ENCODE results near the gene RAD1. TPM values are rescaled to one million over a fixed set of nuclear protein-coding genes. Genes with fewer than 3 reads are reported as not detected.

The RAD1 gene
- total RNA-seq, 2 donors from 2014 or later: 8.9 to 15.1 TPM

DNA sequence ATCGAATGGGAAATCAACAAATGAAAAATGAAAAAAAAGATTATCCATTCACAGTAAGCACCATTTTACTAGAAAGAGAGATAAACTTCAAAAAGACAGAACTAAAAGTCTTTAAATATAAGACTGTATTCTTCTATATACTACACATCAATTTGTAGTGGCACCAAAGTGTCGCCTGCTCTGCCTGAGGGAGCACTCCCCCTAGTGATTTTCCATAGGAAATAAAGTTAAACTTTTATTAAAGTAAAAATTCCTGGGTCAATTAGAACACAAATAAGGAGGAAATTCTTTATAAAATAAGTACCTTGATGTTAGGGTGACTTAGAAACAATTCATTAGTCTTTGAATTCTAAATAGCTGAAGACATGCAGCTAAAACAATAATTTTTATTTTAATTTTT lies 9.7 kb downstream of the RAD1 start:
- ATAC-seq (ENCODE audit: insufficient number of reproducible peaks, low FRiP score, low read depth) (no peak), DNase-seq (ENCODE audit: low spot score) (no peak)
- Histone ChIP-seq H3K9me3 (no peaks in the 10 kb centered on the region), H3K4me1 (ENCODE audit: control insufficient read depth in 1 of 2, low read depth in 2 of 2) (no peaks in the 10 kb centered on the region), H3K27ac (no peak overlapping the region), H3K4me3 (no peak overlapping the region), H3K27me3 (replicated peaks; ENCODE audit: insufficient read depth) (no peaks in the 10 kb centered on the region), H3K36me3 (peaks cover 15% of the 10 kb centered on the region)
- TF ChIP-seq, protein P1, sequence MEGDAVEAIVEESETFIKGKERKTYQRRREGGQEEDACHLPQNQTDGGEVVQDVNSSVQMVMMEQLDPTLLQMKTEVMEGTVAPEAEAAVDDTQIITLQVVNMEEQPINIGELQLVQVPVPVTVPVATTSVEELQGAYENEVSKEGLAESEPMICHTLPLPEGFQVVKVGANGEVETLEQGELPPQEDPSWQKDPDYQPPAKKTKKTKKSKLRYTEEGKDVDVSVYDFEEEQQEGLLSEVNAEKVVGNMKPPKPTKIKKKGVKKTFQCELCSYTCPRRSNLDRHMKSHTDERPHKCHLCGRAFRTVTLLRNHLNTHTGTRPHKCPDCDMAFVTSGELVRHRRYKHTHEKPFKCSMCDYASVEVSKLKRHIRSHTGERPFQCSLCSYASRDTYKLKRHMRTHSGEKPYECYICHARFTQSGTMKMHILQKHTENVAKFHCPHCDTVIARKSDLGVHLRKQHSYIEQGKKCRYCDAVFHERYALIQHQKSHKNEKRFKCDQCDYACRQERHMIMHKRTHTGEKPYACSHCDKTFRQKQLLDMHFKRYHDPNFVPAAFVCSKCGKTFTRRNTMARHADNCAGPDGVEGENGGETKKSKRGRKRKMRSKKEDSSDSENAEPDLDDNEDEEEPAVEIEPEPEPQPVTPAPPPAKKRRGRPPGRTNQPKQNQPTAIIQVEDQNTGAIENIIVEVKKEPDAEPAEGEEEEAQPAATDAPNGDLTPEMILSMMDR (IDR thresholded peaks at IDR 0.05): peak; percentile 20

DNA sequence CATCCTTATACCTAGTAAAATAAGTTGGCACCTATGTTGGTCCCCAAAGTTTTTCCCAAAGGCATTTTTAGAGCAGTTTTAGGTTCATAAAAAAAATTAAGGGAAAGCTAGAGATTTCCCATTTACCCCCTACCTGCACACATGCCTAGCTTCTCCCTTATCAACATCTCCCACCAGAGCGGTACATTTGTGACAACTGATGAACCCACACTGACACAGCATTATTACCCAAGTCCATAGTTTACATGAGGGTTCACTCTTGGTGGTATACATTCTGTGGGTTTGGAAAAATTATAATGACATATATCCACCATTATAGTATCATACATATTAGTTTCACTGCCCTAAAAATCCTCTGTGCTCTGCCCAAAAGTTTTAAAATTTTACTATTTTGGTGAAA lies 12.0 kb downstream of the RAD1 start:
- no peak overlapping the region for H3K27ac ChIP-seq
- H3K4me1 ChIP-seq (ENCODE audit: control insufficient read depth in 1 of 2, low read depth in 2 of 2): no peaks in the 10 kb centered on the region
- H3K9me3 ChIP-seq: no peaks in the 10 kb centered on the region
- no peak overlapping the region for H3K4me3 ChIP-seq
- DNase-seq (ENCODE audit: low spot score) (no peak), ATAC-seq (ENCODE audit: insufficient number of reproducible peaks, low FRiP score, low read depth) (no peak)
- TF ChIP-seq, protein P1 (IDR thresholded peaks at IDR 0.05): no peak
- H3K36me3 ChIP-seq: peaks cover 6% of the 10 kb centered on the region
- H3K27me3 ChIP-seq (replicated peaks; ENCODE audit: insufficient read depth): no peaks in the 10 kb centered on the region

DNA sequence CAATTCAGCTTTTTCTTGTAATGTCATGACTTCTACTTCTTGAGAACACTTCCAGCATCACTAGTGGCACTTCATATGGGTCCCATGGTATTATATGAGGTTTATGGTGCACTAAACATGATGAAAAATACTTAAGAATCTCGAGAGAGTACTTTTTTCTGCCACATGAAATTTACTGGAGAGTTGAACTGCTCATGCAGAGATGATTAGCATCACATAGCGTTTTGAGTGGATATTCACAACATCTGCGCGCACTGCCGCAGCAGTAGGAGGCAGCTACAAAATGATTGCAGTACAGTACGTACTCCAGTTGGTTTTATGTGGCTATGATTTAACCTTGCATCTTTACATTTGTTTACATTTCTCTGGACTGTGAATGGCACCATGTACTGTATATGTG lies 14.7 kb downstream of the RAD1 start:
- no peak overlapping the region for H3K27ac ChIP-seq
- no peaks in the 10 kb centered on the region for H3K9me3 ChIP-seq
- peaks cover 2% of the 10 kb centered on the region for H3K36me3 ChIP-seq
- peaks cover 0 to 5% of the 10 kb centered on the region in 2 donors for H3K4me1 ChIP-seq (ENCODE audit: control insufficient read depth in 1 of 2, low read depth in 2 of 2)
- H3K4me3 ChIP-seq: no peak overlapping the region
- TF ChIP-seq, protein P1 (IDR thresholded peaks at IDR 0.05): no peak
- no peaks in the 10 kb centered on the region for H3K27me3 ChIP-seq (replicated peaks; ENCODE audit: insufficient read depth)
- ATAC-seq (ENCODE audit: insufficient number of reproducible peaks, low FRiP score, low read depth) (no peak), DNase-seq (ENCODE audit: low spot score) (no peak)

DNA sequence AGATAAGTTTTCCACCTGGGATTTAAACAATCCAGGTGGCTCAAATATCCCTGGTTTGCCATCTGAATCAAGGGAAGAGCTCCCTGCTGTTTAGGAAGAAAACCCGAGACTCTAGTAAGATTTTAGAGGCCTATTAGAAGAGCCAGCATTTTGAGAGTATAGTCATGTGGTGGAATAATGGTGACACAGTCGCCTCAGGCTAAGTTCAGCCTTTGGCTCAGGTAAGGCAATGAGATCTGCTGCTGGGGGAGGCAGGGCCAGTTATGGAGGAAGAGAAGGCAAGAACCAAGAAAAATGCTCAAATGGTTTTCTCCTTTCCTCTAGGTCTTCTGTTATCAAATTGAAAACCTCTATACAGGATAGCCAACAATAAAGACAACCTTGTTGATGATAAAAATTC lies 16.2 kb downstream of the RAD1 start:
- no peaks in the 10 kb centered on the region for H3K9me3 ChIP-seq

DNA sequence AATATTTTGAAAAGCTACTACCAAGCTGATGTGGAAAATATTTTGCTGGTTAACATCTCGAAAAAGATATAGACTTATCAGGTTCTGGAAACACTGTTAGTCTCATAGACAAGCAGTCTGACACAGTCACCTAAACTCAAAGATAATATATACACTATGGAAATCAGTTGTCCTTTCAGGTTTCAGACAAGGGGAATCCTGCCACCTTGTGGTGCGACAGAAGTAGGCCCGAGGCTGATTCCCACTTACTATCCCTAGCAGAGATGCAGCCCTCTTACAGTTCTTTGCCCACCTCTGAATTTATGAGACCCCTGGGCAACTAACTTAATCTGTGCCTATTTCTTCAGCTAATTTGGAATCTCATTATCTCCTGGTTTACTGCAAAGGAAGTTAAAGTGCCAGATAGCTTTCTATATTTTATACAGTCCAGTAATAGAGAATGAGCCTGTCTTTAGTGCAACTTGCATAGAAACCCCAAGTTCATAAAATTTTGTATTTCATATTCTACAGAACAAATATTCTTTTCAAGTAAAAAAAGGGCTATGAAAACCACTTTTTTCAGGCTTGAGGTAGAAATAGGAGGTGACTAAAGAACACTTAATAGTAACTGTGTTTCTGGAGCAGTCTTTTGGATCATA lies 16.9 kb downstream of the RAD1 start:
- DNase-seq (ENCODE audit: low spot score): no peak
- TF ChIP-seq, protein P1 (IDR thresholded peaks at IDR 0.05): peak; percentile 88
- peak overlapping the region; percentile 23 for H3K4me3 ChIP-seq

More for the DNA sequence above, 16.2 kb downstream of the RAD1 start:
- ATAC-seq (ENCODE audit: insufficient number of reproducible peaks, low FRiP score, low read depth) (no peak), DNase-seq (ENCODE audit: low spot score) (no peak)
- Histone ChIP-seq H3K36me3 (peaks cover 2% of the 10 kb centered on the region), H3K4me1 (ENCODE audit: control insufficient read depth in 1 of 2, low read depth in 2 of 2) (peaks cover 0 to 5% of the 10 kb centered on the region in 2 donors), H3K27ac (no peak overlapping the region), H3K4me3 (no peak overlapping the region), H3K27me3 (replicated peaks; ENCODE audit: insufficient read depth) (no peaks in the 10 kb centered on the region)
- TF ChIP-seq, protein P1 (IDR thresholded peaks at IDR 0.05): no peak

More for the DNA sequence above, 16.9 kb downstream of the RAD1 start:
- Histone ChIP-seq H3K9me3 (no peaks in the 10 kb centered on the region), H3K36me3 (peaks cover 2% of the 10 kb centered on the region), H3K27ac (no peak overlapping the region), H3K27me3 (replicated peaks; ENCODE audit: insufficient read depth) (no peaks in the 10 kb centered on the region), H3K4me1 (ENCODE audit: control insufficient read depth in 1 of 2, low read depth in 2 of 2) (peaks cover 0 to 5% of the 10 kb centered on the region in 2 donors)
- ATAC-seq (ENCODE audit: insufficient number of reproducible peaks, low FRiP score, low read depth): peak; percentile 88

Data from thoracic aorta (tissue), 2 donors.